ENCODE results near the gene DNAJC1. TPM values are rescaled to one million over a fixed set of nuclear protein-coding genes. Genes with fewer than 3 reads are reported as not detected.

DNAJC1 gene
- total RNA-seq, 1 experiment from 2014 or later, result 17.9 TPM

DNA sequence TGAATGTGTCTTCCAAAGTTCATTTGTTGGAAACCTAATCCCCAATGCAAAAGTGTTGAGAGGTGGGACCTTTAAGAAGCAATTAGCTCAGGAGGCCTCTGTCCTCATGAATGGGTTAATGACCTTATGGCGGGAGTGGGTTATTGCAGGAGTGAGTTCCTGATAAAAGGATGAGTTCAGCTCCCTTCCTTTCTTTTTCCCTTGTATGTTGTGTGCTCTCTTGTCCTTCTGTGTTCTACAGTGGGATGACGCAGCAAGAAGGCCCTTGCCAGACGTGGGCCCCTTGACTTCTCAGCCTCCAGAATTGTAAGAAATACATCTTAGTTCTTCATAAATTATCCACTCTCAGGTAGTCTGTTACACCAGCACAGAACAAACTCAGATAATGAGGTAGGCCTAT is 206.0 kb downstream of the DNAJC1 start:
- Histone ChIP-seq H3K27me3 (ENCODE audit: control insufficient read depth, insufficient read depth, low read length) (no peaks in the 10 kb centered on the region), H3K4me3 (ENCODE audit: insufficient read depth, low read depth, low read length) (no peak overlapping the region), H3K36me3 (replicated peaks; ENCODE audit: control insufficient read depth, insufficient read depth, low read length) (no peaks in the 10 kb centered on the region)
- DNase-seq, result no peak

DNA sequence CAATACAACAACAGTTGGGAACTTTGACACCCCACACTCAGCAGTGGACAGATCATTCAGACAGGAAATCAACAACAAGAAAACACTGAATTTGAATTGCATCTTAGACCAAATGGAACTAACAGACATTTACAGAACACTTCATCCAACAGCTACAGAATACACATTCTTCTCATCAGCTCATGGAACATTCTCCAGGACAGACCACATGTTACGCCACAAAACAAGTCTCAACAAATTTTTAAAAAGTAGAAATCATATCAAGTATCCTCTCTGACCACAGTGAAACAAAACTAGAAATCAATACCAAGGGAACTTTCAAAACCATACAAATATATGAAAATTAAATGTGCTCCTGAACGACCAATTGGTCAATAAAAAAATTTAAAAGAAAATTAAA is 212.3 kb downstream of the DNAJC1 start:
- Histone ChIP-seq H3K36me3 (replicated peaks; ENCODE audit: control insufficient read depth, insufficient read depth, low read length) (no peaks in the 10 kb centered on the region), H3K4me3 (ENCODE audit: insufficient read depth, low read depth, low read length) (no peak overlapping the region), H3K27me3 (ENCODE audit: control insufficient read depth, insufficient read depth, low read length) (no peaks in the 10 kb centered on the region)
- no peak for DNase-seq

DNA sequence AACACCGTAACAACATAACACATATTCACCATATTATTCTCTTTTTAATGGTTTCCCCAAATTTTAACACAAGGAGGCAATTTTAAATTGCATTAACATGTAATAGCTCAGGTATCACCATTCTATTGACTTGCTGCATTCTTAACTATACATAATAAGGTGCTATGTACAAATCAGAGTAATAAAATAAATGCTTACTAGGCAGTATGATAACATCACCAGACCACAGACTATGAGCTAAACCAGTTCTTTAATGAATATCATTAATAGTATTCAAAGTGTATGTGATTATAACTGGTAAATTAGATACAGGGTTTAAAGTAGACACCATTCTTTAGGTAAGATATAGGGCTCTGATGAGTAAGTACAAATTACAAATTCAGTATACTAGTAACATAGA is 226.6 kb downstream of the DNAJC1 start:
- Histone ChIP-seq H3K27me3 (ENCODE audit: control insufficient read depth, insufficient read depth, low read length) (no peaks in the 10 kb centered on the region), H3K4me3 (ENCODE audit: insufficient read depth, low read depth, low read length) (no peak overlapping the region), H3K36me3 (replicated peaks; ENCODE audit: control insufficient read depth, insufficient read depth, low read length) (no peaks in the 10 kb centered on the region)
- no peak for DNase-seq

DNA sequence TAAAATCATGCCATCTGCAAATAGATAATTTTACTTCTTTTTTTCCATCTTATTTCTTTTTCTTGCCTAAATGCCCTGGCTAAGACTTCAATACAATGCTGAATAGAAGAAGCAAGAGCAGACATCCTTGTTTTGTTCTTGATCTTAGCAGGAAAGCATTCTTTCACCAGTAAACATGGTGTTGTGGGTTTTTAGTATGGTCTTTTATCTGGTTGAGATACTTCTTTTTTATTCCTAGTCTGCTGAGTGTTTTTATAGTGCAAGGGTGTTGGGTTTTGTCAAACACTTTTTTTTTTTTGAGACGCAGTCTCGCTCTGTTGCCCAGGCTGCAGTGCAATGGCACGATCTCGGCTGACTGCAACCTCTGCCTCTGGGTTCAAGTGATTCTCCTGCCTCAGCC is 232.3 kb downstream of the DNAJC1 start:
- DNase-seq, result no peak
- no peak overlapping the region for H3K4me3 ChIP-seq (ENCODE audit: insufficient read depth, low read depth, low read length)
- no peaks in the 10 kb centered on the region for H3K27me3 ChIP-seq (ENCODE audit: control insufficient read depth, insufficient read depth, low read length)
- H3K36me3 ChIP-seq (replicated peaks; ENCODE audit: control insufficient read depth, insufficient read depth, low read length), result no peaks in the 10 kb centered on the region

- H3K4me3 ChIP-seq (ENCODE audit: insufficient read depth, low read depth, low read length), result no peak overlapping the region
- no peaks in the 10 kb centered on the region for H3K27me3 ChIP-seq (ENCODE audit: control insufficient read depth, insufficient read depth, low read length)
- H3K36me3 ChIP-seq (replicated peaks; ENCODE audit: control insufficient read depth, insufficient read depth, low read length), result no peaks in the 10 kb centered on the region
- DNase-seq, result no peak
These were observed 234.5 kb downstream of the DNAJC1 start for GRCh38 chr10:21769041-21769440.

- DNase-seq, result no peak
- Histone ChIP-seq H3K27me3 (ENCODE audit: control insufficient read depth, insufficient read depth, low read length) (no peaks in the 10 kb centered on the region), H3K36me3 (replicated peaks; ENCODE audit: control insufficient read depth, insufficient read depth, low read length) (no peaks in the 10 kb centered on the region), H3K4me3 (ENCODE audit: insufficient read depth, low read depth, low read length) (no peak overlapping the region)
These were observed 238.9 kb downstream of the DNAJC1 start for GRCh38 chr10:21764466-21765189.

DNA sequence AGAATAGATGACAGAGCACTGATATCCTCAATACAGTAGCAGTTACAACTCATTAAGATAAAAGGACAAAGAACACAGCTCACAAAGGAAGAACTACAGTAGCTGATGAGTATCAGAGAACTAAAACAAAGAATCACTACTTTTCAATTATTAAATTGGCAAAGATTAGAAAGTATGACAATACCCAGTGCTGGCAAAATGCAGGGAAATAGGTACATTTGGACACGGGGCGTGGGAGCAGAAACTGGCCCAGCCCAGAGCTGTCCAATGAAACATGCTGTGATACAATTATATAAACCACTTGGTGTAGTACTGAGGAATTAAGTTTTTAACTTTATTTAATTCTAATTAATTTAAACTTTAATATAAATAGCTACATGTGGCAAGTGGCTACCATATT is 243.2 kb downstream of the DNAJC1 start:
- Histone ChIP-seq H3K36me3 (replicated peaks; ENCODE audit: control insufficient read depth, insufficient read depth, low read length) (no peaks in the 10 kb centered on the region), H3K4me3 (ENCODE audit: insufficient read depth, low read depth, low read length) (no peak overlapping the region), H3K27me3 (ENCODE audit: control insufficient read depth, insufficient read depth, low read length) (no peaks in the 10 kb centered on the region)
- DNase-seq, result no peak

GRCh38 chr10:21759232-21759631 is 244.3 kb downstream of the DNAJC1 start:
- H3K27me3 ChIP-seq (ENCODE audit: control insufficient read depth, insufficient read depth, low read length), result no peaks in the 10 kb centered on the region
- no peak overlapping the region for H3K4me3 ChIP-seq (ENCODE audit: insufficient read depth, low read depth, low read length)
- H3K36me3 ChIP-seq (replicated peaks; ENCODE audit: control insufficient read depth, insufficient read depth, low read length), result no peaks in the 10 kb centered on the region
- DNase-seq, result no peak

- Histone ChIP-seq H3K36me3 (replicated peaks; ENCODE audit: control insufficient read depth, insufficient read depth, low read length) (no peaks in the 10 kb centered on the region), H3K4me3 (ENCODE audit: insufficient read depth, low read depth, low read length) (no peak overlapping the region), H3K27me3 (ENCODE audit: control insufficient read depth, insufficient read depth, low read length) (no peaks in the 10 kb centered on the region)
- DNase-seq, result no peak
These were observed 244.8 kb downstream of the DNAJC1 start for GRCh38 chr10:21758696-21759095.

DNA sequence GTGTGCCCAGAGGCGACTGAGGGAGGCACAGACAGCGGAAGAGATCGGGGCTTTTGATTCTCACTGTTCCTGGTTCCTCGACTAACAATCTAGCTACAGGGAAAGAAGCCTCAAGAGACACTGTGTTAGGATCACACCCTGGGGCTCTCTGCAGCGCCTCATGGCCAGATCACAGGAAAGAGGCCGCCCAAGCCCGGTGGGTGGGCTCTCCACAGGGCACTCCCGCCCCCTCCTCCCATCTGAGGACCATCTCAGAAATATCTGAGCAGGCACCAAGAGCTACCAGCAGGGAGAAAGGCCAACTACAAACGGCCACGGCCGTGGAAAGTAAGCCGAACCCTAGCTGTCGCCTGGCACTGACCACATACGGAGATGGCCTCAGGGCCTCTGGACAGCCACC is 245.3 kb downstream of the DNAJC1 start:
- DNase-seq, result peak; percentile 75
- Histone ChIP-seq H3K36me3 (replicated peaks; ENCODE audit: control insufficient read depth, insufficient read depth, low read length) (no peaks in the 10 kb centered on the region), H3K4me3 (ENCODE audit: insufficient read depth, low read depth, low read length) (no peak overlapping the region), H3K27me3 (ENCODE audit: control insufficient read depth, insufficient read depth, low read length) (no peaks in the 10 kb centered on the region)

- no peak overlapping the region for H3K4me3 ChIP-seq (ENCODE audit: insufficient read depth, low read depth, low read length)
- DNase-seq, result peak; percentile 66
- H3K27me3 ChIP-seq (ENCODE audit: control insufficient read depth, insufficient read depth, low read length), result no peaks in the 10 kb centered on the region
- H3K36me3 ChIP-seq (replicated peaks; ENCODE audit: control insufficient read depth, insufficient read depth, low read length), result no peaks in the 10 kb centered on the region
These were observed 246.2 kb downstream of the DNAJC1 start for GRCh38 chr10:21757185-21757901.

- H3K27me3 ChIP-seq (ENCODE audit: control insufficient read depth, insufficient read depth, low read length), result no peaks in the 10 kb centered on the region
- no peak overlapping the region for H3K4me3 ChIP-seq (ENCODE audit: insufficient read depth, low read depth, low read length)
- no peaks in the 10 kb centered on the region for H3K36me3 ChIP-seq (replicated peaks; ENCODE audit: control insufficient read depth, insufficient read depth, low read length)
- DNase-seq, result no peak
These were observed 246.8 kb downstream of the DNAJC1 start for GRCh38 chr10:21756707-21757106.

- no peak overlapping the region for H3K4me3 ChIP-seq (ENCODE audit: insufficient read depth, low read depth, low read length)
- no peaks in the 10 kb centered on the region for H3K27me3 ChIP-seq (ENCODE audit: control insufficient read depth, insufficient read depth, low read length)
- DNase-seq, result no peak
- no peaks in the 10 kb centered on the region for H3K36me3 ChIP-seq (replicated peaks; ENCODE audit: control insufficient read depth, insufficient read depth, low read length)
These were observed 249.0 kb downstream of the DNAJC1 start for GRCh38 chr10:21754410-21755011.

GRCh38 chr10:21753497-21754270 is 249.8 kb downstream of the DNAJC1 start:
- Histone ChIP-seq H3K27me3 (ENCODE audit: control insufficient read depth, insufficient read depth, low read length) (no peaks in the 10 kb centered on the region), H3K4me3 (ENCODE audit: insufficient read depth, low read depth, low read length) (no peak overlapping the region), H3K36me3 (replicated peaks; ENCODE audit: control insufficient read depth, insufficient read depth, low read length) (no peaks in the 10 kb centered on the region)
- DNase-seq, result no peak
